Measurements from ENCODE around the gene SLC7A6. TPM values are rescaled to one million over a fixed set of nuclear protein-coding genes. Genes with fewer than 3 reads are reported as not detected.
A peak's percentile ranks its signal among the peaks of the same experiment; 100 is the strongest.

SLC7A6 gene
- total RNA-seq, 6 experiments from 2014 or later, result 1.6 to 9.6 (median 4.5) TPM

DNA sequence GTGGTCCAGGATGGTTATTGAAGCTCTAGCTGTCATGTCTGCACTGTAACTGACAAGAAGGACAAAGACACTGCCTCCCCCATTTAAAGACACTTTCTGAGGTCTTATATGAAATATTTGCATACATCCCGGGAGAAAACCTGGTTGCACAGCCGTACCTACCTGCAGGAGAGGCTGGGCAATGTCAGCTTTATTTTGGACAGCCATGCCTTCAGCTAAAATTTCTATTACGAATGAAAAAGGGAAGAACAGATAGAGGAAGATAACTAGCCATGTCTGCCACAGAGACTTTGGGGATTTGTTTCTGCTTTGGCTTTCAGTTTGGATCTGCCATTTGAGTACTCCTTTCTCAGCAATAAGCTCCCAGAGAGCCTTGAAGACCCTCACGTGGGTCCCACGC, 19.0 kb downstream of the SLC7A6 start:
- TF ChIP-seq, protein P1, sequence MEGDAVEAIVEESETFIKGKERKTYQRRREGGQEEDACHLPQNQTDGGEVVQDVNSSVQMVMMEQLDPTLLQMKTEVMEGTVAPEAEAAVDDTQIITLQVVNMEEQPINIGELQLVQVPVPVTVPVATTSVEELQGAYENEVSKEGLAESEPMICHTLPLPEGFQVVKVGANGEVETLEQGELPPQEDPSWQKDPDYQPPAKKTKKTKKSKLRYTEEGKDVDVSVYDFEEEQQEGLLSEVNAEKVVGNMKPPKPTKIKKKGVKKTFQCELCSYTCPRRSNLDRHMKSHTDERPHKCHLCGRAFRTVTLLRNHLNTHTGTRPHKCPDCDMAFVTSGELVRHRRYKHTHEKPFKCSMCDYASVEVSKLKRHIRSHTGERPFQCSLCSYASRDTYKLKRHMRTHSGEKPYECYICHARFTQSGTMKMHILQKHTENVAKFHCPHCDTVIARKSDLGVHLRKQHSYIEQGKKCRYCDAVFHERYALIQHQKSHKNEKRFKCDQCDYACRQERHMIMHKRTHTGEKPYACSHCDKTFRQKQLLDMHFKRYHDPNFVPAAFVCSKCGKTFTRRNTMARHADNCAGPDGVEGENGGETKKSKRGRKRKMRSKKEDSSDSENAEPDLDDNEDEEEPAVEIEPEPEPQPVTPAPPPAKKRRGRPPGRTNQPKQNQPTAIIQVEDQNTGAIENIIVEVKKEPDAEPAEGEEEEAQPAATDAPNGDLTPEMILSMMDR (IDR thresholded peaks at IDR 0.05), result no peak
- TF ChIP-seq POLR2A (IDR thresholded peaks at IDR 0.05), result no peak
- ATAC-seq (peak in 1 of 4 donors; percentile 10), DNase-seq (no peak)
- intact Hi-C loops (cut with DNase I), result no loop called here
- Histone ChIP-seq H3K27me3 (no peaks in the 10 kb centered on the region), H3K9me3 (no peaks in the 10 kb centered on the region), H3K4me3 (no peak overlapping the region), H3K27ac (peak overlapping the region in 1 of 3 donors; percentile 16), H3K4me1 (peaks cover 0 to 4% (median 0%) of the 10 kb centered on the region in 4 donors), H3K36me3 (no peaks in the 10 kb centered on the region)
- 54% methylated on average over 4 of the region's 5 CpGs for WGBS (ENCODE audit: insufficient coverage, low coverage, low lambda C conversion rate, missing lambda C conversion rate)

DNA sequence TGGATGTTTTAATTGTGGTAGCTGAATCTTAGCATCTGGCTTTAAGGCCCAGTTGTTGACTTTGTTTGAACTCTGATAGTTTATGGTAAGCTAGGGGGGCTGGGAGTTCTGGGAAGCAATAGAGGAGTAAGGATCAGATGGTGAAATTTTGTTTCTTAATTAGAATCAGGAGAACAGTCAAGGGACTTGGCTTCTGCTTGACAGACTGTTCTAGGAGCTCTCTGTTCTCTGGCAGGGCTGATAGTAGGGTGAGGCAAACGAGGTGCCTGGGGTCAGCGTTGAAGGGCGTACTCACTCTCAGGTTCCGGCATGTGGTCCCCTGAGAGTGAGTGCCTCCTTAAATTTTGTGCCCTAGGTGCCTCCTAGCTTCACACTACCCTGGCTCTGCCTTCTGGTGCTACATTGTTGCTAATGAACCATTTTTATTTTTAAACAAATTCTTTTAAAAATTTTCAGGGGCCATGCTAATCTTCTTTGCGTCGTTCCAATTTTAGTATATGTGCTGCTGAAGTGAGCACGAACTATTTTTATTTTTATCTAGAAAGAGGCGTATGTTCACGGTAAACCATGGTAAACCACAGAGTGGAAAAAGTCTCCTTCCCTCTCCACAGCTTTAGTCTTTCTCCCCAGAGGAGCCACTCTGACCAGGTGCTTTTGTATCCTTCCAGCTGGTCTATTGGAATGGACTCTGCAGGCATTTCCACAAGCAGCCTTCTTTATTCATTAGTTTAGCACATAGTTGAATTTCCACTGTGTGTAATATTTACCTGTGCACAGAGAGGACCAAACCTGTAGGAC, 19.7 kb downstream of the SLC7A6 start:
- no peak for ATAC-seq
- peaks cover 0 to 4% (median 0%) of the 10 kb centered on the region in 4 donors for H3K4me1 ChIP-seq
- intact Hi-C loops (cut with DNase I), result no loop called here
- WGBS (ENCODE audit: insufficient coverage, low coverage, low lambda C conversion rate, missing lambda C conversion rate), result 48% methylated on average over 5 of the region's 9 CpGs
- H3K9me3 ChIP-seq, result no peaks in the 10 kb centered on the region
- no peaks in the 10 kb centered on the region for H3K36me3 ChIP-seq
- DNase-seq, result no peak
- no peaks in the 10 kb centered on the region for H3K27me3 ChIP-seq
- TF ChIP-seq, protein P1 (IDR thresholded peaks at IDR 0.05), result no peak
- TF ChIP-seq POLR2A (IDR thresholded peaks at IDR 0.05), result no peak
- H3K4me3 ChIP-seq, result no peak overlapping the region
- H3K27ac ChIP-seq, result peak overlapping the region in 1 of 3 donors; percentile 16

GRCh38 chr16:68284847-68285246, 20.5 kb downstream of the SLC7A6 start:
- TF ChIP-seq, protein P1 (IDR thresholded peaks at IDR 0.05), result no peak
- no peak for TF ChIP-seq POLR2A (IDR thresholded peaks at IDR 0.05)
- H3K4me1 ChIP-seq, result peaks cover 0 to 4% (median 0%) of the 10 kb centered on the region in 4 donors
- 47% methylated on average over 5 of the region's 5 CpGs for WGBS (ENCODE audit: insufficient coverage, low coverage, low lambda C conversion rate, missing lambda C conversion rate)
- ATAC-seq, result peak; percentile 42 to 66 (median 46)
- no peaks in the 10 kb centered on the region for H3K9me3 ChIP-seq
- H3K27ac ChIP-seq, result peak overlapping the region in 2 of 3 donors; percentile 22 to 27
- no peak for DNase-seq
- no peak overlapping the region for H3K4me3 ChIP-seq
- H3K27me3 ChIP-seq, result no peaks in the 10 kb centered on the region
- intact Hi-C loops (cut with DNase I), result no loop called here
- no peaks in the 10 kb centered on the region for H3K36me3 ChIP-seq

DNA sequence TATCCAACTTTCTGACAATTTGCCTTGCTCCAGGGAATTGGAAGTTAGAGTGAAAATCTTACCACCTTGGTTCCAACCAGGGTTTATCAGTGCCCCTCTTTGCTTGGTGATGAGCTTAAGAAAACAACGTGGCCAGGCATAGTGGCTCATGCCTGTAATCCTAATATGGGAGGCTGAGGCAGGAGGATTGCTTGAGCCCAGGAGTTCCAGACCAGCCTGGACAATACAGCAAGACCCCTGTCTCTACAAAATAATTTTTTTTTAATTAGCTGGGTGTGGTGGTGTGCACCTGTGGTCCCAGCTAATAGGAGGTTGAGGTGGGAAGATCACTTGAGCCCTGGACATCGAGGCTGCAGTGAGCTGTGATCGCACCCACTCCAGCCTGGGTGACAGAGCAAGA, 21.4 kb downstream of the SLC7A6 start:
- H3K4me3 ChIP-seq, result no peak overlapping the region
- TF ChIP-seq, protein P1 (IDR thresholded peaks at IDR 0.05), result no peak
- no peak for TF ChIP-seq POLR2A (IDR thresholded peaks at IDR 0.05)
- ATAC-seq (no peak), DNase-seq (no peak)
- H3K4me1 ChIP-seq, result peaks cover 0 to 4% (median 0%) of the 10 kb centered on the region in 4 donors
- no peaks in the 10 kb centered on the region for H3K36me3 ChIP-seq
- intact Hi-C loops (cut with DNase I), result no loop called here
- peak overlapping the region in 2 of 3 donors; percentile 22 to 27 for H3K27ac ChIP-seq
- no peaks in the 10 kb centered on the region for H3K9me3 ChIP-seq
- H3K27me3 ChIP-seq, result no peaks in the 10 kb centered on the region
- WGBS (ENCODE audit: insufficient coverage, low coverage, low lambda C conversion rate, missing lambda C conversion rate), result 100% methylated on average over 1 of the region's 3 CpGs

All from right lobe of liver (tissue), 6 donors.